ENCODE data around the gene TXNL4A.
"Not testable (repeated sequence)": the region's sequence is repeated elsewhere in the genome, so short reads cannot be mapped to it uniquely, and the experiment has no call there.

Gene TXNL4A

DNA sequence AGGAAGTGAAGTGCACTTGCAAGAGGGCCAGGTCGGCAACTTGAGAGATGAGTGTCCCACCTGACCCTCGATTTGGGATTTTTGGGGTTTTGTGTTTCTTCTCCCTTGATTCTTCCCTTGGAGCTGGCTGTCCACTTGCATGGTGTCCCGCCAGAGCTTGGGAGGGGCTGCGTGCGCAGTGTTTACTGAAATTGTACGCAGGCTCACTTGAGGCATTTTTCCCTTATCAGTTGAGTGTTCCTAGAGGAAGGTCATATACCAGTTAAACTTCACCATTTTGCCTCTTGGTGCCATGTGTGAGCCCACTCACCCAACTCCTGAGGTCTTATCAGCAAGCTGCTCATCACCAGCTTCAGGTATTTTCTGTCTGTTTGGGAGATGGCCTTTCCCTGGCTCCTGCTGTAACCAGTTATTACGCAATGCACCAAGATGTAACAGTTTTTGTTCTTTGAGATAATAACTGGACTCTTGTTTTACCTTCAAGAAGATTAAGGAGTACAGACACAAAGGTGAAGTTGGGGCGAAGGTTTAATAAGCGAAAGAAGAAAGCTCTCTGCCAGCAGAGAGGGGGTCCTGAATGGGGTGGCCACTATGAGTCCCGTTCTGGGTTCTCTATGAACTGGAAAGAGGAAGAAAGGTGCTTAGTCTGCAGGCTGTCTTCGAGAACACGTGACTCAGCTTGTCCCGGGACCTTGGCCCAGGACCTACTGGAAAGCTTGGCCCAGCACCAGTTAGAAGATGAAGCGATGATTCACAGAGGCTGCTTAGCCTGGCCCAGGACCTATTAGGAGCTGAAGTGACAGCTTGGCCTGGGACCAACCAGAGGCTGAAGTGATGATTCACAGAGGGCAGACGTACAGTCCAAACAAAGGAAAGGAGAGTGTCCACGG, 21.5 kb upstream of the TXNL4A start:
- TF ChIP-seq, protein P1, sequence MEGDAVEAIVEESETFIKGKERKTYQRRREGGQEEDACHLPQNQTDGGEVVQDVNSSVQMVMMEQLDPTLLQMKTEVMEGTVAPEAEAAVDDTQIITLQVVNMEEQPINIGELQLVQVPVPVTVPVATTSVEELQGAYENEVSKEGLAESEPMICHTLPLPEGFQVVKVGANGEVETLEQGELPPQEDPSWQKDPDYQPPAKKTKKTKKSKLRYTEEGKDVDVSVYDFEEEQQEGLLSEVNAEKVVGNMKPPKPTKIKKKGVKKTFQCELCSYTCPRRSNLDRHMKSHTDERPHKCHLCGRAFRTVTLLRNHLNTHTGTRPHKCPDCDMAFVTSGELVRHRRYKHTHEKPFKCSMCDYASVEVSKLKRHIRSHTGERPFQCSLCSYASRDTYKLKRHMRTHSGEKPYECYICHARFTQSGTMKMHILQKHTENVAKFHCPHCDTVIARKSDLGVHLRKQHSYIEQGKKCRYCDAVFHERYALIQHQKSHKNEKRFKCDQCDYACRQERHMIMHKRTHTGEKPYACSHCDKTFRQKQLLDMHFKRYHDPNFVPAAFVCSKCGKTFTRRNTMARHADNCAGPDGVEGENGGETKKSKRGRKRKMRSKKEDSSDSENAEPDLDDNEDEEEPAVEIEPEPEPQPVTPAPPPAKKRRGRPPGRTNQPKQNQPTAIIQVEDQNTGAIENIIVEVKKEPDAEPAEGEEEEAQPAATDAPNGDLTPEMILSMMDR (IDR thresholded peaks at IDR 0.05; ENCODE audit: low read depth, low read length, missing control alignments), result no peak
- no peak overlapping the region for H3K4me3 ChIP-seq (ENCODE audit: low read depth, low read length)
- no peak for DNase-seq (ENCODE audit: low read depth)

DNA sequence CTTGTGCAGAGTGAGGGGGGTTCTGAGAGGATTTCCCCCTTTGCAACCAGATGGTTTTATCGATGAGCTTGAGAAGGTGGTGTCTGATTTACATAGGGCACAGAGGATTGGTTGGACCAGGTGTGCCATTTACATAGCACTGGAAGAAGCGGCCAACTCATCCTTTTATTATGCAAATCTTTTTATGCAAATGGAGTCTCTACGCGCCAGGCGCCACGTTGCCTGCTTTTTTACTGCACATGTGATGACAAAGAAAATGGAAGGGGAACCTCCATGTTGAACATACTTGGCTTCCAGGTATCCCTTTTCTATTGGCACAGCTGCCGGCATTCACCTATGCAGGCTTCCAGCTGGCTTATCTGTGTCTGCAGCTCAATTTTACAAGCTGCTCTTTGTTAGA, 18.4 kb upstream of the TXNL4A start:
- TF ChIP-seq, protein P1 (IDR thresholded peaks at IDR 0.05; ENCODE audit: low read depth, low read length, missing control alignments), result no peak
- no peak for DNase-seq (ENCODE audit: low read depth)
- H3K4me3 ChIP-seq (ENCODE audit: low read depth, low read length), result no peak overlapping the region

DNA sequence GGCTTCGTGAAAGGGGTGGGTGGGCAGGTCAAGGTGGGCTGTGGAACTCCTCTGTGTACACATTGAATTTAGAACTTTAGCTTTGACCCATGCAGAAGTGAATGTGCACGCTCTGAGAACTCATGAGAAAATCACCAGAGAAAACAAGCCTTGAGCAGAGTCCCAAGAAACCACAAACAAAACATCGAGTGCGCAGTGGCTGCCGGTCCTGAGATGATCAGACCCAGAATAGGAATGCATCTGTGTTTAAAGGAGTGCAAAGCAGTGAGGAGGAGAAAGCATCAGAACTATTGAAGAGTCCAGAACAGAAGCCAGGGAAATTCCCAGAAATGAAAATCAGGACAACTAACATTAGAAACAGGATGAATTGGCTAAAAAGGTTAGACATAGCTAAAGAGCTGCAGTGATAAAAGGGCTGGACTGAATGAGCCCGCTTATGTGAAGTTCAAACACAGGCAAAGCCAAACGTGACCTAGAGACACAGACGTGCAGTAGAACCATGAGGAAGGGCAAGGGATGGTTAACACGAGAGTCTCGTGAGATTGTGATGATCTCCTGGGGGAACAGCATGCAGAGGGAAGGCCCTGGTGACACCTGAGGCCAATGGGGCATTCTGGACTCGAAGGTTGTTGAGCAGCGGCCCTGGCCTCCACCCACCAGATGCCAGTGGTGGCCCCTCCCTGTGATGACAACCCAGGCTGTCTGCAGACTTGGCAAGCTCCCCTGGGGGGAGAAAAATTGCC, 16.4 kb upstream of the TXNL4A start:
- no peak for DNase-seq (ENCODE audit: low read depth)
- TF ChIP-seq, protein P1 (IDR thresholded peaks at IDR 0.05; ENCODE audit: low read depth, low read length, missing control alignments), result no peak
- H3K4me3 ChIP-seq (ENCODE audit: low read depth, low read length), result no peak overlapping the region

DNA sequence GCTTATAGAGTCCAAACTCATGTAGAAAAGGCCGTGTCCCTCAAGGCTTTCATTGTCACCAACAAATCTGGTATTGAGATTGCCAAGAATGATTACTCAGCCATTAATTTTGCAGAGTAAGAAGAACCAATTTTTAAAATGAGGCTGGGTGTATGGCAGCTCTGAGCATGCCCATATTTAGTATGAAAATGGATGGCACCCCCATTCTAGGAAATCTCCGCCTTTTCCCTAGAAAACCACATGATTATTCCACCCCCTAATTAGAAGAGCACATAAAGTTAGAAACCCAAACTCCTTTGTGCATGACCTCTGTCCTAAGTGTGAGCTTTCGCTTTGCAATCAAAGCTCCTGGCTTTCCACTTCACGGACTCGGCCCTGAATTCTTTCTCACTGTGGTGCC, 14.1 kb upstream of the TXNL4A start:
- TF ChIP-seq, protein P1 (IDR thresholded peaks at IDR 0.05; ENCODE audit: low read depth, low read length, missing control alignments), result no peak
- no peak for DNase-seq (ENCODE audit: low read depth)
- no peak overlapping the region for H3K4me3 ChIP-seq (ENCODE audit: low read depth, low read length)

DNA sequence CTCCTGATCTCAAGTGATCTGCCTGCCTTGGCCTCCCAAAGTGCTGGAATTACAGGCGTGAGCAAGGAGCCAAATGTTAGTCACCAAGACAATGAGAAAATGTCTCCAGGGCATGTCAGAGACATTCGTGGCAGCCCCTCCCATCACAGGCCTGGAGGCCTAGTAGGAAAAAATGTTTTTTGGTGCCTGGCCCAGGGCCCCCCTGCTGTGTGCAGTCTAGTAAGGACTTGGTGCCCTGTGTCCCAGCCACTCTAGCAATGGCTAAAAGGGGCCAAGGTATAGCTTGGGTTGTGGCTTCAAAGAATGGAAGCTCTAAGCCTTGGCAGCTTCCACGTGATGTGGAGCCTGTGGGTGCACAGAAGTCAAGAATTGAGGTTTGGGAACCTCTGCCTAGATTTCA, 12.5 kb upstream of the TXNL4A start:
- no peak overlapping the region for H3K4me3 ChIP-seq (ENCODE audit: low read depth, low read length)
- DNase-seq (ENCODE audit: low read depth), result no peak
- TF ChIP-seq, protein P1 (IDR thresholded peaks at IDR 0.05; ENCODE audit: low read depth, low read length, missing control alignments), result no peak

DNA sequence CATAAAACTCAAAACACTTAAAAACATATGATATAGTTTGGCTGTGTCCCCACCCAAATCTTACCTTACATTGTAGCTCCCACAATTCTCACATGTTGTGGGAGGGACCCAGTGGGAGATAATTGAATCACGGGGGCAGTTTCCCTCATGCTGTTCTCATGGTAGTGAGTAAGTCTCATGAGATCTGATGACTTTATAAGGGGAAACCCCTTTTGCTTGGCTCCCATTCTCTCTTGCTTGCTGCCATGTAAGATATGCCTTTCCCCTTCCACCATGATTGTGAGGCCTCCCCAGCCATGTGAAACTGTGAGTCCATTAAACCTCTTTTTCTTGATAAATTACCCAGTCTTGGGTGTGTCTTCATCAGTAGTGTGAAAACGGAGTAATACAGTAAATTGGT, 11.3 kb upstream of the TXNL4A start:
- not testable (repeated sequence) for DNase-seq (ENCODE audit: low read depth); H3K4me3 ChIP-seq (ENCODE audit: low read depth, low read length)

DNA sequence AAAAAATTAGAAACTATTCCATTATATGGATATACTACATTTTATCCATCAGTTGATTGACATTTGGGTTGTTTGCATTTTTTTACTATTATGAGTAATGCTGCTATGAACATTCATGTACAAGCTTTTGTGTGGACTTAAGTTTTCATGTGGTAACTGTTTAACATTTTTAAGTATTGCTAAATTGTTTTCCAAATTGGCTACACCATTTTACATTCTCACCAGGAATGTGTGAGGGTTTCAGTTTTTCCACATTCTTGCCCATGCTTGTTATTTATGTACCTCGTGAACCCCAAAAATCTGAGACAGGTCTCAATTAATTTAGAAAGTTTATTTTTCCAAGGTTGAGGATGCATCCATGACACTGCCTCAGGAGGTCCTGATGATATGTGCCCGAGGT, 3.1 kb upstream of the TXNL4A start:
- H3K4me3 ChIP-seq (ENCODE audit: low read depth, low read length), result no peak overlapping the region
- TF ChIP-seq, protein P1 (IDR thresholded peaks at IDR 0.05; ENCODE audit: low read depth, low read length, missing control alignments), result no peak
- DNase-seq (ENCODE audit: low read depth), result no peak
